HG03432 (cell line): ENCODE results near the gene FAM187B.

Experiments
- ATAC-seq: cut with Tn5 transposase; IDR thresholded peaks from one replicate; pipeline ENCODE4 v1.9.1; 2021; ENCODE audit warnings: mild to moderate bottlenecking, moderate library complexity; ENCODE audit not compliant: unreplicated experiment

The FAM187B gene

DNA sequence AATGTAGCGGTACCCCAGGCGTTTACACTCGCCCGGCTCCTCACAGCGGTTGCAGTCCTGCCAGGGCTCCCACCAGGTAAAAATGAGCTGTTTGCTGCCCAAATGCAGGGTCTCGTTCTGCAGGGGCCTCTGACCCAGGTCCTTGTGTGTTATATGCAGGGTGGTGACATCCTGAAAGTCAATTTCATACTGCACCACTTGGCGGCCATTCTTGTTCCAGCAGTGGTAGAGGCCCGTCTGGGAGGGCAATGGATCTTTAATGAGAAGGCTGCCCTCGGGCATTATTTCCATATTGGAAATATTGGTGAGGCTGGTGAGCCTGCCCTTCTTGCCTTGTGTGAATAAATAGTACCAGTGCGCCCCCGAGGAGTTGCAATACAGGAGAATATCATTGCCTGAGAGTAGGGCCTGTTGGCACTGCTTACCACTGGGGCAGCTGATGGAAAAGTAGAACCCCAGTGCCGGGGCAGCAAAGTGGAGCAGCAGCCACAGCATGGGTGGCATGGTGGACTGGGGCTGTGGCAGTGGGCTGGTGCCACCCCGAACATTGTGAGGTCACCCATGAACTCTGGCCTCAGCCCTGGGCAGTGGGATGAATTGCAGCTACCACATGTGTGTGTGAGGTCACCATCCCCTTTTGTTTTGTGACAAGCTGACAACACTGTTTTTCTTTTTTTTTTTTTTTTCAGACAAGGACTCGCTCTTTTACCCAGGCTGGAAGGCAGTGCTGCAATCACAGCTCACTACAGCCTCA, at the start of gene FAM187B:
Gene FAM187B (minus strand): TSS at position 563 of the 754 bp plus-strand sequence. CDS start 59 bp downstream, at position 504.
- no peak for ATAC-seq

DNA sequence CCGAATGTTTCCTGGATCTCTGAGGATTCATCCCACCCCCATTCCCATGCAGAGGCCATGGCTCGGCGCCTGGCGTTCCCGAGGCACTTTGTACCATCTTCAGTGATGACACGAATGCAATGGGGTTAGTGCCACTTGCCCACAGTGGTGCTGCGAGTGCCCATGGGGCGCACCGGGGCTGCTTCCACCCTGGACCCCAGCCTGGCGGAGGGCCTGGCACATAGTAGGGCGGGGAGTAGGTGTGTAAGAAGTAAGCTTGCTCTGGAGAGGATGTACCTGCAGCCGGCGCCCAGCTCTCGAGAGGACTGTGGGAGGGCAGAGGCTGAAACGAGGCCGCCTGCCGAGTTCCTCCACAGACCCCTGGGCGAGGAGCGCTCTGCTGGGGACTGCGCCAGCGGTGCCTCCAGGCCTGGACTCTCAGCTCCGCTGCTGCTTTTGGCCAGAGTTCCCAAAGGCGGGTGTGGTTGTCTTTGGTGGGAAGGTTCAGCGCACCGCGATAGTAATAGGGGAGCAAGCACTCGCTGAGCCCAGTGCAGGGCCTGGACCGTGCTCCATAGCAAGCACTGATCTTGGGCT, 48.3 kb upstream of the FAM187B start:
- ATAC-seq = no peak

DNA sequence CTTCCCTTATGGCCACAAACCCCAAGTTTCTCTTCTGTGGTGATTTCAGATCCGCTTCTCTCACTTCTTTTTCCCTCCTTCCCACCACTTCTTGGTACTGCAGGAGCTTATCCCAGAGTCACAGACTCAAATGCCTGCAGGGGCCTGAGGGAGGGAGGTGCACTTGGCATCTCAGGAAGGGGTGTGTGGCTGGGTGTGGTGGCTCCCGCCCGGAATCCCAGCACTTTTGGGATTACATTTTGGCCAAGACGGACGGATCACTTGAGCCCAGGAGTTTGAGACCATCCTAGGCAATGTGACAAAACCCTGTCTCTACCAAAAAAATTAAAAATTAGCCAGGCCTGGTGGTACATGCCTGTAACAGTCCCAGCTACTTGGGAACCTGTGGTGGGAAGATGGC, 45.8 kb upstream of the FAM187B start:
- ATAC-seq = no peak

DNA sequence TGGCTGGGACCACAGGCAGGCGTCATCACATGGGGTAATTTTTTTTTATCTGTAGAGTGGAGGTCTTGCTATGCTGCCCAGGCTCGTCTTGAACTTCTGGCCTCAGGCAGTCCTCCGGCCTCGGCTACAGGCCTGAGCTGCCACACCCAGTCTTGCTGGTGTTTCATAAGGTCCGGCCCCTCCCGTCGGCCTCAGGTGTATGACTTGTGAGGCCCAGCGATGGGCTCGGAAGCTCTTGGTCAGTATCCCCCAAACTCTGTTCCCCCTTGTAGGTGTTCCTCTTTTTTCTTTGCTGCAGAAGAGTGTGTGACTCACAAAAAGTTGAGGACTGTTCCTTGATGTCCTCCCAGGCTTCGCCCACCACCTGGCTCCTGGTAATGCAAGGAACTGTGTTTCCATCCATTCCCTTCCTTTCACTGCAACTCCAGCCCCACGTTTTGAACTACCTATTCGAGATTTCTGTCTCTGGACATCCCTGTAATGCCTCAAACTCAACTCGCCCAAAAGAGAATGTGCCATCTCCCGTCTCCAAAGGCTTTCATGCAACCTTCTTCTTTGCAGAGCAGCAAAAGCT, 45.2 kb upstream of the FAM187B start:
- ATAC-seq = no peak

DNA sequence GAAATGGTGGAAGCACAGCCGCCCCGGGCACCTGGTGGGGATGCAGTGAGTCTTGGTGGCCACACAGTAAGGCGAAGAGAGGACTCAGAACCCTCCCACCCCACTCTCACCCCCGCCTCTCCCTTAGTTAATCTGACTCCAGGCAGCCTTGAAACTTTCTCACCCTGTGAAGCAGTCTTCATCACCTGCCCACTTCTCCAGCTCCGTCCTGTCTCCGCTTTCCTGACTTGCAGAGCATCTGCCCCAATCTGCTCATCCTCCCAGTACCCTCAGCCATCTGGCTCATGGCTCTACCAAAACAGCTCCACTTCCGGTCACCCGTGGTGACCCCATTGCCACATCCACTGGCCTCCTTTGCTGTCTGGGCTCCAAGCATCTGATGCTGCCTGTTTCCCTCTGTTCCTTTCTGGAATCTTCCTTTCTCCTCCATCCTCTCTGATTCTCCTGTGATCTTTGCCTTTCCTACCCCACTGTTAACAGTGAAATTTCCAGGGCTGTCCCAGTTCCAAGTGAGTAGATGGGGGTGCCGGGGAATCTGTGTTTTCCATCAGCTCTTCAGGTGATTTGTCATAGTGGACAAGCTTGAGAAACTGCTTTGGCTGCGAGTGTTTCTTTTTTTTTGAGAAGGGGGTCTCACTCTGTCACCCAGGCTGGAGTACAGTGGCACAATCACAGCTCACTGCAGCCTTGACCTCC, 44.6 kb upstream of the FAM187B start:
- no peak for ATAC-seq

DNA sequence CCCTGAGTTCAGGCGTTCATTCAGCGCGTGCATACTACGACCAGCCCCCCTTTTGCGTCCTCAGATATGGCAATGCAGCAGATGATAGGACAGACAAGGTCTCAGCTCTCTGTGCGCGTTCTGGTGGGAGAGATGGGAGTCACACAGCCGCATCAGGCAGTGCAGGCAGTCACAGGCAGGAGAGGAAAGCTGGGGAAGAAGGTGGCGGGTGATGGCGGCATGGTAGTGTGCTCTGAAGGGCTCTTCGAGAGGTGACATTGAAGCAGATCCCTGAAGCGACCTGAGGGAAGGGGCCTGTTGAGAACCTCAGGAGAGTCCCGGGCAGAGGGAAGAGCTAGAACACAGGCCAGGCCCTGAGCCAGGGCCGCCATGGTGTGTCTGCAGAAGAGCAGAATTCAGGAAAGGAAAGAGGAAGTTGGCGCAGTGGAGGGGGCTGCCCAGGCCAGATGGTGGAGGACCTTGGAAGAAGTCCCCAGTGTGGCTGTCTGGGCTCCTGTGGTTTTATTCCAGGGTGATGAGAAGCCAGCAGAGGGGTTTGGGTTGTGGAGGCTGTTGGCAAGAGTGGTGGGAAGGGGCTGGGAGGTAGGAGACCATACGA, 43.7 kb upstream of the FAM187B start:
- no peak for ATAC-seq

DNA sequence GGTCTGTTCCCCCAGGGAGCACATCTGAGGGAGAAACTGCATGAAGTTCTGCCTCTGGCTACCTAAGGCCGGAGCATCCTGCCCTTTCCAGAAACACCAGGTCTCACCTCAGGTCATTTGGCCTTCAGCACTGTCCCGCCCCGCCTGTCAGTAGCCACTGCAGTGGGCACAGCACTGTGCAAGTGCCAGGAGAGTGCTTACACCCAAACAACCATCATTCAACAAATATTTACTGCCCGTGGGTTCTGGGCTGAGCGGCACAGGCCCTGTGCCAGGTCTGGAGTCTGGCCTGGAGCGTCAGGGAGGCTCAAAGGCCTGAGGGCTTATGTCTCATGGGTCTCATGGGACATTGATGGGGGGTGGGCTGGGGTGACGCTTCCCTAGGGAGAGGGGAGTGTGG, 43.0 kb upstream of the FAM187B start:
- ATAC-seq = no peak

DNA sequence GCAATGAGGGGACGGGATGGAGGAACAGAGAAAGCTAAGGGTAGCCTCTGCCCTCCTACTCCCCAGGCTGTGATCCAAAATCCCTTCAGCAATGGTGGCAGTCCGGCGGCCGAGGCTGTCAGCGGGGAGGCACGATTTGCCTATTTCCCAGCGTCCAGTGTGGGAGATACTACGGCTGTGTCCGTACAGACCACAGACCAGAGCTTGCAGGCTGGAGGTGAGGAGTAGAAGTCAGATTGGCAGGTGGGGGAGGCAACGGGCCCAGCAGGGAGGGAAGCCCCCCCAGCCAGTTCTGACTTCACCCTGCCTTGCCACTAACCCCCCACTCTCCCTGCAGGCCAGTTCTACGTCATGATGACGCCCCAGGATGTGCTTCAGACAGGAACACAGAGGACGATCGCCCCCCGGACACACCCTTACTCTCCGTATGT, 41.9 kb upstream of the FAM187B start:
- no peak for ATAC-seq

DNA sequence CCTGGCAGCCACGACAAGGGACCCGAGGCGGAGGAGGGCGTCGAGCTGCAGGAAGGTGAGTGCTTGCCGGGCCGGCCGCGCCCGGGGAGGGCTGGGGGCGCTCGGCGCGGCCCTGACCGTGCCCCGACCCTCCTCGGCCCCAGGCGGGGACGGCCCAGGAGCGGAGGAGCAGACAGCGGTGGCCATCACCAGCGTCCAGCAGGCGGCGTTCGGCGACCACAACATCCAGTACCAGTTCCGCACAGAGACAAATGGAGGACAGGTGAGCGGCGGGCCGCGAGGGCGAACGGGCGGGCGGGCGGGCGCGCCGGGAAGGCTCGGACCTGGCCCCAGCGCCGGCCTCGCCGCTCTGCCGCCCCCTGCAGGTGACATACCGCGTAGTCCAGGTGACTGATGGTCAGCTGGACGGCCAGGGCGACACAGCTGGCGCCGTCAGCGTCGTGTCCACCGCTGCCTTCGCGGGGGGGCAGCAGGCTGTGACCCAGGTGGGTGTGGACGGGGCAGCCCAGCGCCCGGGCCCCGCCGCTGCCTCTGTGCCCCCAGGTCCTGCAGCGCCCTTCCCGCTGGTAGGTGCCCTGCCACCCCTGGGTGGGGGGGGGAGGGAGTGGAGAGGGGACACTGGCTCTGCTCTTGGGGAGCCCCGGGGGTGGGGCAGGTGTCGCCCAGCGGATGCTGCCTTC, 41.0 kb upstream of the FAM187B start:
- ATAC-seq = peak; percentile 56

DNA sequence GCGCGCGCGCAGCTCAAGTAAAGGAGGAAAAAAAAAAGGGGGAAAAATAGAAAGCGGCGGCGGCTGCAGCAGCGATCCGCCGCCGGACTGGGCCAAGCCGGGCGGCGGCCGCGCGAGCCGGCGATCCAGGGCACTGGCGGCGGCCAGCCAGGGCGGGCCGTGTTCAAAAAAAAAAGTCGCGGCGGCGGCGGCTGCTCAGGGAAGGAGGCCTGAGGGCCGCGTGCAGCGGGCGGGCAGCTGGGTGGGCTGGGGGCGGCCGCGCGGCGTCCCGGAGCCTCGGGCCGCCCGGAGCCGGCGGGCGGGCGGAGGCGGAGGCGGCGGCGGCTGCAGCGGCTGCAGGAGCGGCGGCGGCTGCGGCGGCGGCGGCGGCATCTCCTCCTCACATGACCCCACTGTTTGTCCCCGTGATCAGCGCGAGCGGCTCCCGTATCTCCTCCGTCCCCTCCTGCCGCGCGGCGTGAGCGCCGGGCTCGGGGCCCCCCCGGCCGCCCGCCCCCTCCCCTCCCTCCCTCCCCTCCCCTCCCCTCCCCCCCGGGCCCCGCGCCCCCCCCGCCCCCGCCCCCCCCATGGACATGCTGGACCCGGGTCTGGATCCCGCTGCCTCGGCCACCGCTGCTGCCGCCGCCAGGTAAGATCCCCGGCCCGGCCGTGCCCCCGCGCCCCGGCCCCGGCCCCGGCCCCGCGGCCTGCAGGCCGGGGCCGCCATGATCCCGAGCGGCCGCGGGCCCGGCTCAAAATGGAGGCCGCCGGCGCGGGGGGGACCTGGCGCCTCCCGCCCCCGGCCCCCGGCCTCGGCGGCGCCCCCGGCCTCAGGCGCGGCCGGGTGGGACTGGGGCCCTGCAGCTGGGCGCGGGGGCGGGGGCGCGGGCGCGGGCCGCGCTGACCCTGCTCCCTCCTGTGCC, 40.2 kb upstream of the FAM187B start, which contains the start of gene USF2:
Gene USF2 (plus strand): TSS at position 427 of the 902 bp plus-strand sequence. CDS start 140 bp downstream, at position 567.
- ATAC-seq = peak; percentile 25

DNA sequence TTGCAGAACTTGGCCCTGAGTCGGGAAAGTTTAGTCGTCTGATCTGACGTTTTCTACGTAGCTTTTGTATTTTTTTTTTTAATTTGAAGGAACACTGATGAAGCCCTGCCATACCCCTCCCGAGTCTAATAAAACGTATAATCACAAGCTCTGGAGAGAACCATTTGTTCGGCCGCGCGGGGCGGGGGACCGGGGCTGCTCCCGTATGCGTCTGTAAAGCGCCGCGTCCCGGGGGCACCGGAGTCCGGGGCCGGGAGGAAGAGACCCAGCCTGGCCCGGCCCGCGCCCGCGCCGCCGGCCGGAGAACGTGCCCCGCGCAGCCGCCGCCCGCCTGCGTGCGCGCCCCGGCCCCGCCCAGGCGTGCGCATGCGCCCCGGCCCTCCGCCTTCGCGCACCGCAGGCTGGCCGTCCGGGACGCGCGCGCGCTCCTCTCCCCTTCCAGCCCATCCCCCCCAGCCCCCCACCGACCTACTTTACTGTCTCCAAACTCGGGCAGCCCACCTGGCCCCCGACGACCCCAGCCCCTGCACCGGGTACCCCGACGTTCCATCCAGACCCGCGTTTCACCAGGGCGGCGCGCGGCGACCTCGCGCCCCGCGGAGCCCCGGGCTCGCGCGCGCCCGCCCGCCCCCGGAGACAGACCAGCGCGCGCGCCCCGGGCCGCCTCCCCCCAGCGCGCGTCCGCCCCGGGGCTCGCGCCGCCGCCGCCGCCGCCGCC, 39.4 kb upstream of the FAM187B start:
- ATAC-seq = peak; percentile 51

DNA sequence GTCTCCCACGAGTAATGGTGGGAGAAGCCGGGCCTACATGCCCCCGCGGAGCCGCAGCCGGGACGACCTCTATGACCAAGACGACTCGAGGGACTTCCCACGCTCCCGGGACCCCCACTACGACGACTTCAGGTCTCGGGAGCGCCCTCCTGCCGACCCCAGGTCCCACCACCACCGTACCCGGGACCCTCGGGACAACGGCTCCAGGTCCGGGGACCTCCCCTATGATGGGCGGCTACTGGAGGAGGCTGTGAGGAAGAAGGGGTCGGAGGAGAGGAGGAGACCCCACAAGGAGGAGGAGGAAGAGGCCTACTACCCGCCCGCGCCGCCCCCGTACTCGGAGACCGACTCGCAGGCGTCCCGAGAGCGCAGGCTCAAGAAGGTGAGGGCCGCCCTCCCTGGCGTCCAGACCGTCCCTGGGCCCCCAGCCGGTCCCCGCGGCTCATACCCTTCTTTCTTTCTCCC, 38.8 kb upstream of the FAM187B start:
- ATAC-seq = no peak

DNA sequence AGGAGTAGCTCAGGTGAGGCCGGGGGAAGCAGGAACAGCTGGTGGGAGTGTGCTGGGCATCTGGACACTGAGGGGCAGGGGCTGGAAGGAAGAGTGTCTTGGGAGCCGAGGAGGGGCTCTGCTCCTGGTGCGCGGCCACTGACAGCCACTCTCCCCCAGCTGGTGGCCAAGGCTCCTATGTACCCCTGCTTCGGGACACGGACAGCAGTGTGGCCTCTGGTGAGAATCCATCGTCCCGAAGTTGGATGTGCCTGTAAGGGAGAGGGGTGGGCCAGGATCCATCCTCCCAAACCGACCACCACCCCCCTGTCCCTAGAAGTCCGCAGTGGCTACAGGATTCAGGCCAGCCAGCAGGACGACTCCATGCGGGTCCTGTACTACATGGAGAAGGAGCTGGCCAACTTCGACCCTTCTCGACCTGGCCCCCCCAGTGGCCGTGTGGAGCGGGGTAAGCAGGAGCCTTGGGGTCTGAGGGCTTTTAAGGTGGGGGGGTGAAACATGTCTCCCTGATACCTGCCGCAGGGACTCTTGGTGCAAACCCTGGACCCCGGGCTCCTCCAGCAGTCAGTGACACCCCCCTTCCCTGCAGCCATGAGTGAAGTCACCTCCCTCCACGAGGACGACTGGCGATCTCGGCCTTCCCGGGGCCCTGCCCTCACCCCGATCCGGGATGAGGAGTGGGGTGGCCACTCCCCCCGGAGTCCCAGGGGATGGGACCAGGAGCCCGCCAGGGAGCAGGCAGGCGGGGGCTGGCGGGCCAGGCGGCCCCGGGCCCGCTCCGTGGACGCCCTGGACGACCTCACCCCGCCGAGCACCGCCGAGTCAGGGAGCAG, 38.2 kb upstream of the FAM187B start:
- no peak for ATAC-seq

DNA sequence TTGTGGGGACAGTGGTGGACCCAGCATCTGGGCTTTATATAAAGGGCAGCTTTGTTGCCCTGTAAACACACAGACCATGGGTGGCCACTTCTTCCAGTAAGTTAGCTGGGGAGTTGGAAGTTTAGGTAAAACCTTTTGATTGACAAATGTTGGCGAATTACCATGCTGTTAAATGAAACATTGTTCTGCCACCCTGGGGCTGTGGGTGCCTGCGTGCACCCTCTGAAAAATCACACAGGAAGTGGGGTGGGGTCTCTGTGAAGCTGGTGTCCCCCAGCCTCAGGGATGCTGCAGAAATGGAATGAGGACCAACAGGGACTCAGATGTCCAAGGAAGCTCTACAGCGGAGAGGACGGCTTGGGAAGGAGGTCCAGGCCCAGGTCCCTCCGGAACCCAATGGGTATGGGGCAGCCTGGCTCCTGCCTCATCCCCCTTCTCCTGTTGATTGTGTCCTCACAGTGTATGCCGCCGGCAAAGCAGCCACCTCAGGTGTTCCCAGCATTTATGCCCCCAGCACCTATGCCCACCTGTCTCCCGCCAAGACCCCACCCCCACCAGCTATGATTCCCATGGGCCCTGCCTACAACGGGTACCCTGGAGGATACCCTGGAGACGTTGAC, 37.5 kb upstream of the FAM187B start:
- ATAC-seq = no peak

DNA sequence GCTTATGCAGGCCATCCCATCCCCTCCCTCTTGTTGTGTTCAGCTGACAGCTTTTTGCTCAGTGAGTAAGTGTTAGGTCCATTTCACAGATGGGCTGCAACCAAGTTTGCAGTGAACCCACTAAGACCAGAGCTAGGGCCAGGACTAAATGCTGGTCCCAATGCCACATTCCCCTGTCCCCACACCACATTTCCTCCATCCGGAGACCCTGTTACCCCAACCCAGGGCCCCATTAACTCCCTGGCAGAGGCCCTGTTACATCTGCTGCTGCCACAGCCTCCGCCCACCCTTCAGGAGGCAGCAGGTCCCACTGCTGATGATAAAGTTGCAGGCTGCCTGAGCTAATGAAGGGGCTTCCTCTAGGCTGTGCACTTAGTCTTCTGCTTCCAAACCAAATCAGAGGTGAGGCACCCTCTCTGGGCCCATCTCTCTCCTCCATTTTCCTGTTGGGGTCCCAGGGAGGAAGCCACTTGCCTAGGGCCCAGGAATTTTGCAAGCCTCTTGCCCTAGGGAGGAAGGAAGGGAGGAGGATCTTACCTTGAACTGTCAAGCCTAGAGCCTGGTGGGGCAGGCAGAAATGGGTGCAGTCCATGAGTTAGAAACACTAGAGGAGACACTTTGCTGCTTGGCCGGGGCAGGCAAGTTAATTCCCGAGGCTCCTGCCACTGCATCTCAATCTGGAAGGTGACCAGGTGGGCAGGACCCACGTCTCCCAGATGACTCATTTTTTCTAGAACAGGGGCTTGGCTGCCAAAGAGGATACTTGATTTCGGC, 36.8 kb upstream of the FAM187B start:
- ATAC-seq = no peak

DNA sequence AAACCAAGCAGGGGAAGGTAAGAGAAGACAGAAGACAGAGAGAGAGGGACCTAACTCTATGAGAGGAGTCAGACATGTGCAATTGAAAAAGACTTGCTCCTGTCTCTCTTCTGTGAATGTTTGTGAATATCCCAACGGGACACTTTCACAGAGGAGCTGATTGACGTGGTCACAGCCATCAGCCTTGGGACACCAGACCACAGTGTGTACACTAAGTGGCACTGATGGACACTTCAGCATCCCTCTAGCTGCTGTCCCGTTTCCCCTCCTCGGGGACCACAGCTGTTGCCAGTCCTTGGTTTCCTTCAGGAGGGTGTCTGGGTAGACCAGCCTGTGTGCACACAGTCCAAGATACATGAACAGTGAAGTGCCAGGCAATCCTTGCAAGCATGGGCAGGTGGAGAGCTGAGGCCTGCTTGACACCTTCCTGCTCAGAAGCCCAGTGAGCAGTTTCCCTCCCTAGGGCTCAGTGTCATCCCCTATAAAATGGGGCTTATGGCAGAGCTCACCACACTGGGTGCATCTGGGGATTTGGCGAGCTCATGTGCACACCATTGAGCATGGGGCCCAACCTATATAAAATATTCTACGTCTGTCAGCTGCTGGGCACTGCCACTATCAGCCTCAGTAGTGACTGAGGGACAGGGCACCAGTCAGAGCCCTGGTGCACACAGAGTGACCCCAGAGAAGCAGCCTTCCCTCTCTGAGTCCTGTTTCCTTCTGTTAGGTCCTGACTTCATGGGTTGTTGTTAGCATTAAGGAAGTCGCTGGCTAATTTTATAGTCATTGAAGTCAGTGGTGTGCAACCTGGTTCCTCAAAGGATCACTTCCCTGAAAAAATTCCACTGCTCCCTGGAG, 36.0 kb upstream of the FAM187B start:
- ATAC-seq = no peak
